Measurements from ENCODE around the gene GIPR. TPM values are rescaled to one million over a fixed set of nuclear protein-coding genes. Genes with fewer than 3 reads are reported as not detected.
"Not testable (repeated sequence)": the region's sequence is repeated elsewhere in the genome, so short reads cannot be mapped to it uniquely, and the experiment has no call there.

The GIPR gene
- total RNA-seq, 1 experiment from 2014 or later = 3.9 TPM

- Histone ChIP-seq H3K9me2 (replicated peaks; ENCODE audit: insufficient read depth, low read length) (no peaks in the 10 kb centered on the region), H3K4me2 (ENCODE audit: low read depth, low read length, poor library complexity, severe bottlenecking) (no peak overlapping the region), H3K4me3 (ENCODE audit: low read length) (no peak overlapping the region), H3K36me3 (ENCODE audit: insufficient read depth, low read length) (no peaks in the 10 kb centered on the region), H3K79me2 (ENCODE audit: low read length) (peaks cover 40% of the 10 kb centered on the region), H3K27ac (ENCODE audit: low read length) (no peak overlapping the region), H3K9me3 (ENCODE audit: low read length) (no peaks in the 10 kb centered on the region), H3K4me1 (ENCODE audit: low read length) (peaks cover 34% of the 10 kb centered on the region), H4K20me1 (ENCODE audit: insufficient read depth, low read depth, low read length) (no peaks in the 10 kb centered on the region), H3K9ac (ENCODE audit: low read length) (no peak overlapping the region), H2AFZ (ENCODE audit: low read length) (no peak overlapping the region), H3K27me3 (ENCODE audit: low read length) (no peaks in the 10 kb centered on the region)
- no peak for DNase-seq
Observed at GRCh38 chr19:45712699-45713067, 44.7 kb downstream of the GIPR start.

DNA sequence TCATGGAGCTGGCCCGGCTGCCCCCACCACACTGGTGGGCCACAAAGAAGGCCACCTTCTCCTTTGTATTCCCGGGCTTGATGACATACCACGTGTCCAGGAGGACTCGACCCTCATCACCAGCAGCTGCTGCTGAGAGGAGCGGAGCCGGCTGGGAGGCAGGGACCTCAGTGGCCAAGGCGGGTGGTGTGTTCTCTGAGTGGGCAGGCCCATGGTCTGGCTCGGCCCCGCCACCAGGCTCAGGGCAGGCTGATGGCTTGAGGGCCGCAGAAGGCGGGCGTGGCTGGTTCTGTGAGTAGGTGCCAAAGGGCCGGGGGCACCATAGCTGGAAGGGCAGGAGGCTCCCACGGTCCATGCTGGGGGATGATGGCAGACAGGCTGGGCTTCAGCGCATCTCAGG is 45.1 kb downstream of the GIPR start:
- Histone ChIP-seq H3K4me2 (ENCODE audit: low read depth, low read length, poor library complexity, severe bottlenecking) (no peak overlapping the region), H3K27me3 (ENCODE audit: low read length) (no peaks in the 10 kb centered on the region), H4K20me1 (ENCODE audit: insufficient read depth, low read depth, low read length) (no peaks in the 10 kb centered on the region), H2AFZ (ENCODE audit: low read length) (no peak overlapping the region), H3K27ac (ENCODE audit: low read length) (no peak overlapping the region), H3K4me3 (ENCODE audit: low read length) (no peak overlapping the region), H3K4me1 (ENCODE audit: low read length) (peaks cover 34% of the 10 kb centered on the region), H3K9me3 (ENCODE audit: low read length) (no peaks in the 10 kb centered on the region), H3K9ac (ENCODE audit: low read length) (no peak overlapping the region), H3K9me2 (replicated peaks; ENCODE audit: insufficient read depth, low read length) (no peaks in the 10 kb centered on the region), H3K79me2 (ENCODE audit: low read length) (peaks cover 43% of the 10 kb centered on the region), H3K36me3 (ENCODE audit: insufficient read depth, low read length) (no peaks in the 10 kb centered on the region)
- no peak for DNase-seq

GRCh38 chr19:45715139-45715538 is 47.1 kb downstream of the GIPR start:
- H3K4me2 ChIP-seq (ENCODE audit: low read depth, low read length, poor library complexity, severe bottlenecking) = peak overlapping the region; percentile 20
- H3K27ac ChIP-seq (ENCODE audit: low read length) = peak overlapping the region; percentile 85
- H3K9me3 ChIP-seq (ENCODE audit: low read length) = no peaks in the 10 kb centered on the region
- DNase-seq = no peak
- peaks cover 38% of the 10 kb centered on the region for H3K4me1 ChIP-seq (ENCODE audit: low read length)
- no peaks in the 10 kb centered on the region for H3K9me2 ChIP-seq (replicated peaks; ENCODE audit: insufficient read depth, low read length)
- no peak overlapping the region for H3K4me3 ChIP-seq (ENCODE audit: low read length)
- H3K79me2 ChIP-seq (ENCODE audit: low read length) = peaks cover 53% of the 10 kb centered on the region
- peak overlapping the region; percentile 33 for H3K9ac ChIP-seq (ENCODE audit: low read length)
- H4K20me1 ChIP-seq (ENCODE audit: insufficient read depth, low read depth, low read length) = no peaks in the 10 kb centered on the region
- no peaks in the 10 kb centered on the region for H3K27me3 ChIP-seq (ENCODE audit: low read length)
- H2AFZ ChIP-seq (ENCODE audit: low read length) = no peak overlapping the region
- 0 out of 2 replicates have a peak, but pooled peaks cover 5% of the 10 kb centered on the region for H3K36me3 ChIP-seq (ENCODE audit: insufficient read depth, low read length)

GRCh38 chr19:45716359-45717130 is 48.5 kb downstream of the GIPR start:
- H3K27me3 ChIP-seq (ENCODE audit: low read length) = no peaks in the 10 kb centered on the region
- H4K20me1 ChIP-seq (ENCODE audit: insufficient read depth, low read depth, low read length) = no peaks in the 10 kb centered on the region
- H3K9me2 ChIP-seq (replicated peaks; ENCODE audit: insufficient read depth, low read length) = no peaks in the 10 kb centered on the region
- peak overlapping the region; percentile 95 for H3K4me3 ChIP-seq (ENCODE audit: low read length)
- peak overlapping the region; percentile 85 for H3K27ac ChIP-seq (ENCODE audit: low read length)
- H3K9ac ChIP-seq (ENCODE audit: low read length) = peak overlapping the region; percentile 90
- peak overlapping the region; percentile 98 for H3K4me2 ChIP-seq (ENCODE audit: low read depth, low read length, poor library complexity, severe bottlenecking)
- peak; percentile 54 for DNase-seq
- 0 out of 2 replicates have a peak, but pooled peaks cover 5% of the 10 kb centered on the region for H3K36me3 ChIP-seq (ENCODE audit: insufficient read depth, low read length)
- no peaks in the 10 kb centered on the region for H3K9me3 ChIP-seq (ENCODE audit: low read length)
- peaks cover 46% of the 10 kb centered on the region for H3K79me2 ChIP-seq (ENCODE audit: low read length)
- H2AFZ ChIP-seq (ENCODE audit: low read length) = no peak overlapping the region
- H3K4me1 ChIP-seq (ENCODE audit: low read length) = peaks cover 29% of the 10 kb centered on the region

- Histone ChIP-seq H3K36me3 (ENCODE audit: insufficient read depth, low read length) (0 out of 2 replicates have a peak, but pooled peaks cover 5% of the 10 kb centered on the region), H3K9me3 (ENCODE audit: low read length) (no peaks in the 10 kb centered on the region), H3K27ac (ENCODE audit: low read length) (peak overlapping the region; percentile 85), H2AFZ (ENCODE audit: low read length) (no peak overlapping the region), H3K4me1 (ENCODE audit: low read length) (peaks cover 29% of the 10 kb centered on the region), H3K4me3 (ENCODE audit: low read length) (peak overlapping the region; percentile 95), H3K27me3 (ENCODE audit: low read length) (no peaks in the 10 kb centered on the region), H3K9me2 (replicated peaks; ENCODE audit: insufficient read depth, low read length) (no peaks in the 10 kb centered on the region), H4K20me1 (ENCODE audit: insufficient read depth, low read depth, low read length) (no peaks in the 10 kb centered on the region), H3K4me2 (ENCODE audit: low read depth, low read length, poor library complexity, severe bottlenecking) (peak overlapping the region; percentile 98), H3K79me2 (ENCODE audit: low read length) (peaks cover 50% of the 10 kb centered on the region), H3K9ac (ENCODE audit: low read length) (peak overlapping the region; percentile 90)
- DNase-seq = peak; percentile 100
Observed at GRCh38 chr19:45717131-45717982, 49.3 kb downstream of the GIPR start.

- H3K4me3 ChIP-seq (ENCODE audit: low read length) = peak overlapping the region; percentile 70
- no peak overlapping the region for H2AFZ ChIP-seq (ENCODE audit: low read length)
- no peaks in the 10 kb centered on the region for H4K20me1 ChIP-seq (ENCODE audit: insufficient read depth, low read depth, low read length)
- no peak for DNase-seq
- no peaks in the 10 kb centered on the region for H3K9me3 ChIP-seq (ENCODE audit: low read length)
- no peaks in the 10 kb centered on the region for H3K27me3 ChIP-seq (ENCODE audit: low read length)
- peak overlapping the region; percentile 79 for H3K9ac ChIP-seq (ENCODE audit: low read length)
- H3K36me3 ChIP-seq (ENCODE audit: insufficient read depth, low read length) = peaks cover 6% of the 10 kb centered on the region; the same call in 1 of the 2 replicates
- peaks cover 54% of the 10 kb centered on the region for H3K79me2 ChIP-seq (ENCODE audit: low read length)
- peak overlapping the region; percentile 82 for H3K27ac ChIP-seq (ENCODE audit: low read length)
- no peaks in the 10 kb centered on the region for H3K9me2 ChIP-seq (replicated peaks; ENCODE audit: insufficient read depth, low read length)
- peaks cover 29% of the 10 kb centered on the region for H3K4me1 ChIP-seq (ENCODE audit: low read length)
- peak overlapping the region; percentile 78 for H3K4me2 ChIP-seq (ENCODE audit: low read depth, low read length, poor library complexity, severe bottlenecking)
Observed at GRCh38 chr19:45717983-45718650, 50.1 kb downstream of the GIPR start.

- not testable (repeated sequence) for H3K4me3 ChIP-seq (ENCODE audit: low read length); H3K9ac ChIP-seq (ENCODE audit: low read length); H2AFZ ChIP-seq (ENCODE audit: low read length); H3K9me3 ChIP-seq (ENCODE audit: low read length); H4K20me1 ChIP-seq (ENCODE audit: insufficient read depth, low read depth, low read length); H3K27me3 ChIP-seq (ENCODE audit: low read length); H3K9me2 ChIP-seq (replicated peaks; ENCODE audit: insufficient read depth, low read length); DNase-seq; H3K27ac ChIP-seq (ENCODE audit: low read length); H3K4me2 ChIP-seq (ENCODE audit: low read depth, low read length, poor library complexity, severe bottlenecking)
- H3K79me2 ChIP-seq (ENCODE audit: low read length) = peaks cover 60% of the 10 kb centered on the region
- peaks cover 17% of the 10 kb centered on the region; the same call in 1 of the 2 replicates for H3K36me3 ChIP-seq (ENCODE audit: insufficient read depth, low read length)
- peaks cover 27% of the 10 kb centered on the region for H3K4me1 ChIP-seq (ENCODE audit: low read length)
Observed at GRCh38 chr19:45720065-45720464, 52.0 kb downstream of the GIPR start.

GRCh38 chr19:45728683-45729082 is 60.7 kb downstream of the GIPR start:
- H3K27ac ChIP-seq (ENCODE audit: low read length); H3K9ac ChIP-seq (ENCODE audit: low read length); H3K9me2 ChIP-seq (replicated peaks; ENCODE audit: insufficient read depth, low read length); H4K20me1 ChIP-seq (ENCODE audit: insufficient read depth, low read depth, low read length); H3K27me3 ChIP-seq (ENCODE audit: low read length); H3K36me3 ChIP-seq (ENCODE audit: insufficient read depth, low read length); H3K4me3 ChIP-seq (ENCODE audit: low read length); DNase-seq; H3K9me3 ChIP-seq (ENCODE audit: low read length); H3K4me2 ChIP-seq (ENCODE audit: low read depth, low read length, poor library complexity, severe bottlenecking); H2AFZ ChIP-seq (ENCODE audit: low read length): not testable (repeated sequence)
- H3K79me2 ChIP-seq (ENCODE audit: low read length) = peaks cover 70% of the 10 kb centered on the region
- H3K4me1 ChIP-seq (ENCODE audit: low read length) = peaks cover 14% of the 10 kb centered on the region

Measured in Karpas-422 (cell line).